Ammon's horn (tissue), 1 donor: Measurements from ENCODE around the gene NAALADL1.
"Not testable (repeated sequence)": the region's sequence is repeated elsewhere in the genome, so short reads cannot be mapped to it uniquely, and the experiment has no call there.

ENCODE experiments used
- DNase-seq: peaks from one replicate; pipeline ENCODE4 v3.0.0-alpha.2; 2016; ENCODE audit warnings: low spot score

The NAALADL1 gene

GRCh38 chr11:65047581-65048422 is 10.6 kb downstream of the NAALADL1 start:
- DNase-seq = no peak

- DNase-seq = no peak
Observed at GRCh38 chr11:65045728-65046127, 12.6 kb downstream of the NAALADL1 start.

- no peak for DNase-seq
Observed at GRCh38 chr11:65045061-65045460, 13.3 kb downstream of the NAALADL1 start.

DNA sequence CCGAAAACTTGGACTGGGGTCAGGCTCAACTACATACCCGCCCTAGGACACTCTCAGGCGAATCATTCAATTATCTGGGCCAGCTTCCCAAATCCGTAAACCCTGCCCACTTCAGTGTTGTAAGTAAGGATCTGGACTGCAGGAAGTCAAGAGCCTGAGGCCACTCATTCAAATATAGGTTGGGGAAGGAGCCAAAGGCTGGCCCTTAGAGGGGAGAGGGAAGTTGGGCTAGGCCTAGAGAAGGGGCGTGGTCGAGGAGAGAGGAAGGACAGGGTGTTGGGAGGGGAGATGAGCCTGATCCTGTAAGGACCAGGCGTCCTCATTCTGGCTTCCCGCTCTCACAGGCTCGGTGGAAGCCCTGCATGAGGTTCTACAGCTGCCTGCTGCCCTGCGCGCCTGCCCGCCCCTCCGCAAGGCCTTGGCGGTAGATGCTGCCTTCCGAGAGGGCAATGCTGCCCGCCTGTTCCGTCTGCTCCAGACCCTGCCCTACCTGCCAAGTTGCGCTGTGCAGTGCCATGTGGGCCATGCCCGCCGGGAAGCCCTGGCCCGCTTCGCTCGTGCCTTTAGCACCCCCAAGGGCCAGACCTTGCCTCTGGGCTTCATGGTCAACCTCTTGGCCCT is 14.4 kb downstream of the NAALADL1 start:
- DNase-seq = peak; percentile 74

GRCh38 chr11:65042891-65043290 is 15.5 kb downstream of the NAALADL1 start:
- no peak for DNase-seq

DNA sequence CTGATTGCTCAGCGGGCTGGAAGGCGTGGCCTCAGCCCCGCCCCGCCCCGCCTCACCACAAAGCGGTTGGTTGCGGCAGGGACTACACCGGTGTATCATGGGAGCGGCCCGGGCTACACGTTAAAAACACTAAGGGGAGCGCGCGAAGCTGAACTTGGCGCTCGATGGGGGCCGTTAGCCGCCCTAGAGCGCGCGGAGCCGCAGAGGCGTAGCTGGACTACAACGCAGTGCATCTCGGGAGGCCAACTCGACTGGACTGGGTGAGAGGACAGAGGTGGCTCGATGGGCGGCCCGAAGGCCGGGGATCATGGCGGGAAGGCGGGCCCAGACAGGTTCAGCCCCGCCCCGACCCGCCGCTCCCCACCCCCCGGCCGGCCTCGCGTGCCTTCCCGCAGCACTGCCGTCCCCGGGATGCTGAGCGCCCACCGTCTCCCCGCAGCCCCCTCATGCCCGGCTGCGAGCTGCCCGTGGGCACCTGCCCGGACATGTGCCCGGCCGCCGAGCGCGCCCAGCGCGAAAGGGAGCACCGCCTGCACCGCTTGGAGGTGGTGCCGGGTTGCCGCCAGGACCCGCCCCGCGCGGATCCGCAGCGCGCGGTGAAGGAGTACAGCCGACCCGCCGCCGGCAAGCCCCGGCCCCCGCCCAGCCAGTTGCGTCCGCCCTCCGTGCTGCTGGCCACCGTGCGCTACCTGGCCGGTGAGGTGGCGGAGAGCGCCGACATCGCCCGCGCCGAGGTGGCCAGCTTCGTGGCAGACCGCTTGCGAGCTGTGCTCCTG is 17.3 kb downstream of the NAALADL1 start, which contains the start of gene SAC3D1:
Gene SAC3D1, plus strand, starts transcription at position 364 of the 776 bp plus-strand sequence. Its CDS starts 83 bp downstream, at position 447.
- peak; percentile 94 for DNase-seq

- DNase-seq = no peak
Observed at GRCh38 chr11:65040520-65040846, 17.9 kb downstream of the NAALADL1 start.

DNA sequence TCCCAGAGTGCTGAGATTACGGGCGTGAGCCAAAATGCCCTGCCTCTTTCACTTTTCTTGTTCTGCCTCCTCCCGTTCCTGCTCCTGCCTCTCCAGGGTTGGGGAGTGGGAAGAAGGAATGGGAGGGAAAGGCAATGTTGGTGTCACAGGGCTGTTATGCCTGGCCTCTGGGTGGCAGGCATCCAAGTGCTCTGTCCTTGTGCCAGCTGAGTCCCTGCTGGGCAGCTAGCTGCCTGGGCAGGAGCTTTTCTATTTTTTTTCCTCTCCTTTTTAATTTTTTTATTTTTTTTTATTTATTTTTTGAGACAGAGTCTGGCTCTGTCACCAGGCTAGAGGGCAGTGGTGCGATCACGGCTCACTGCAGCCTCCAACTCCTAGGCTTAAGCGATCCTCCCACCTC is 21.4 kb downstream of the NAALADL1 start:
- DNase-seq = peak; percentile 81

DNA sequence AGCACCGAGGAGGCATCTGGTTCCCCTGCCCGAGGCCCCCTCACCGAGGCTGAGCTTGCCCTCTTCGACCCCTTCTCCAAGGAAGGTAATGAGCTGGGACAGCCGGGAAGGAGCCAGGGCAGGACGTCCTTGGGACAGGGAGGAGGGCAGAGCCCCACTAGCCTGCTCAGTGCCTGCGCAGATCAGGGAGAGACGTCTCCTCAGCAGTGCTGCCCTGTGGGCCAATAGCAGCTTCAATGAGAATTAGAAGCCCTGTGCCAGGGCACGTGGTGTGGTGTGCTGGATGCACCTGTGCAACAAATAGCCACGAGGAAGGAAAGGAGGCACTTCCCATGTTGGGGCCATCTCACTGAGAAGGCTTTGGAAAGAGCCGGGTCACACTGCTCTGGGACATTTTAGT is 22.8 kb downstream of the NAALADL1 start:
- no peak for DNase-seq

GRCh38 chr11:65034423-65034822 is 23.9 kb downstream of the NAALADL1 start:
- no peak for DNase-seq

GRCh38 chr11:65032216-65032615 is 26.1 kb downstream of the NAALADL1 start:
- DNase-seq = no peak

DNA sequence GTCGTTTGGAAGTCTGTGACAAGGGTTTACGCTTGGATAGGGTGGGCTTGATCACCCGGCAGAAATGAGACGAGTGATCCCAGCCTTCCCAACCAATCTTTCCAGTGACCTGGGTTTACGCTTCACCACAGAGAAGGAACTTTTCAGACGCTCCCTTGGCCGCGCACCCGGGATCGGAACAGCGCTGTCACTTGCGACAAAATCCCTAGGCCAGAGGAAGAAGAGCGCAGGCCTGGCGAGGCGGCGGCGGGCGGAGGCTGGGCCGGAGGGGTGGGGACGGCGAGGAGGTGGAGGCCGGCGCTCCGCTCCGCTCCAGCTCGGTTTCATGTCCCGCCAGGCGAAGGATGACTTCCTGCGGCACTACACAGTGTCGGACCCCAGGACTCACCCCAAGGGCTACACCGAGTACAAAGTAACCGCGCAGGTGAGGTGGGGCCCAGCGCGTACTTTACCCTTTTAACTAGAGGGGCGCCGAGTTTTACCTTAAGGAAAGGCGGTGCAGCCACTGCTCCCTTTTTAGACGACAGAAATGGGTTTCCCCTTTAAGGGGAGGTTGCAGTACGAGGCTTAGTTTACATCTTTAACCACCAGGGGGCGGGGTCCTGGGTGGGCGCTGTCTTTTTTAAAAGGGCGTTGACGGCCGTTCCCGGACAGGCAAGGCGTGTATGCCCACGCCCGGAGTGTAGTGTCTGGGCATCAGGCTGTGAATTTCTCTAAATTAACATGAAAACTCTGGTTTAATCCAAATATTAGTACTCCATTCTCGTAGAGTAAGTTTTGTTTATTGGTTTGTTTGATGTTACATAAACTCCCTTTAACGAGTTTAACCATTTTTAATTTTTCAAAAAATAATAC is 30.9 kb downstream of the NAALADL1 start, which contains the start of gene SNX15:
Gene SNX15, plus strand, starts transcription at position 227 of the 855 bp plus-strand sequence. Its CDS starts 99 bp downstream, at position 326.
- DNase-seq = peak; percentile 96

DNA sequence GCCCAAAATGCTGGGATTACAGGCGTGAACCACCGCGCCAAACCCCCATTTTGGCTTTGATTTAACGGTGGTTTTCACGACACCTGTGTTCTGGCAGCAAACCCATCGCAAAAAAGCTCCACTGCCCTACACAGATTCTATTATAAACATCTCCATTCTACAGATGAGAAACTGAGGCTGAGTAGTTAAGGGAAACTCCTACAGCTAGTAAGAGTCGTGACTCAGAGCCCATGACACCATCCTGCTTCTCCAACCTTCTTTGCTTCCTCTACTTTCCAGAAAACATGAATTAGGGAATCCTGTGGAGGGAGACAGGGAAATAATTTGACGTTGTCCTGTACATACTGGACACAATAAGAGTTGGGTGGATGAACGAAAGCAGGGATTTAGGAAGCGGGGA is 31.5 kb downstream of the NAALADL1 start:
- DNase-seq = no peak

GRCh38 chr11:65023502-65023901 is 34.9 kb downstream of the NAALADL1 start:
- DNase-seq = not testable (repeated sequence)

- no peak for DNase-seq
Observed at GRCh38 chr11:65021509-65021908, 36.8 kb downstream of the NAALADL1 start.

DNA sequence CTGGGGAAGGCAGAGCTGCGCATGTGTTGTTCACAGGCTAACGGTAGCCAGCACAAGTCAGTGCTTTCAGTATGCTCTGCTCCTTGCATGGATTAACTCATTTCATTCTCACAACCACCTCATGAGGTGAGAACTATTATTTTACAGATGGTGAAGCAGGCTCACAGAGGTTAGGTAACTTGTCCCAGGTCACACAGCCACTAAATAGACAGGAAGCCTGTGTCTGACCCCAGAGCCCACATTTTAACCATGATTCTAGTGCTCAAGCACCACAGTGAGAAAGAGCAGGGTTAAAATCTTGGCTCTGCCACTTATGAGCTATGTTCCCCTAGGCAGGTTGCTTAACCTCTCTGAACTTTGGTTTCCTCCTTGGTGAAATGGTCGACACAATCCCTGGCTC is 37.4 kb downstream of the NAALADL1 start:
- DNase-seq = no peak

DNA sequence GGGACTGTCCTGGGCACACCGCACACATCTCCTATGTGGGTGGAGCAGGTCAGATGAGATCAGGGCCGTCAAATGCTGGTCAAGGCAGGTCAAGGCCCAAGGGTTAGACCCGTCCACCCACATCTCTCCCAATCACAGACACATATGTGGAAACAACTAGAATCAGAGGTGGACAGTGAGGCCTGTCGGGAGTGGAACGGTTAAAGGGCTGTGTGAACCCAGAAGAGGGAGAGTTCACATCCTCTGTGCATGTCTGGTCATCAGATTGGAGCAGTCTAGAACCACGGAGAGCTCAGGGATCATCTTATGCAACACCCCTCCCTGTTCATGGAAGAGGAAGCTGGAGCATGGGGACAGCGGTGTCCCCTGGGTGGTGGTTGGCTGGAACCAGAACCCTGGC is 38.5 kb downstream of the NAALADL1 start:
- DNase-seq = no peak

DNA sequence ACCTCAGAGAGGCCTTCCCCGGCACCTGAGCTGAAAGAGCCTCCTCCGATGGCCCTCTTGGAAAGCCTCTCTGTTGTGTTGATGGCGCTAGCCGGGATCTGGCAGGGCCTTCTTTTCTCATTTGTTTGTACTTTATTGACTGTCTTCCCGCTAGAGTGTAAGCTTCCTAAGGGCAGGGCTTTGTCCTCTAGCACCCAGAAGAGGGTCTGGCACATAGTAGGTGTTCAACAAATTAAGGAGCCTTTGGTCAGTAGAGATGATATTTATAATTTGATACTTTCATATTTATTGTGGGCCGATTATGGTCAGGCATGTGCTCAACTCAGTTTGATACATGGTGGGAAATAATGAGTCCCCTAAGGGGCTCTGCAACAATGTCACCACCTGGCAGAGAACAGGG is 40.4 kb downstream of the NAALADL1 start:
- DNase-seq = no peak

DNA sequence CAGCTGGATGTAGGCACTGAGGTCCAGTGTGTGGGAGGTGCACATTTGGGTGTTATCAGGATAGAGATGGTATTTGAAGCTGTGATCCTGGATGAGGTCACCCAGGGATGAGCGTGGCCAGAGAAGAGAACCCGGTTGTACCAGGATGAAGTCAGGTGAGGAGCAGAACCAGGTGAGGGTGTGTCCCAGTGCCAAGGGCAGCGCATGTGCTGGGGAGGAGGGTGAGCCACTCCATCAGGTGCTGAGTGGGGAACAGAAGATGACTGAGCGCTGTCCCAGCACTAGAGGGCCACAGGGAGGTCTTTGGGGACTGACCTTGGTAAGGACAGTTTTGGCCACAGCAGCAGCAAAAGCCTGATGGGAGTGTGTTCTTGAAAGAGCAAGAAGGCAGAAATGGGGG is 41.6 kb downstream of the NAALADL1 start:
- DNase-seq = no peak

DNA sequence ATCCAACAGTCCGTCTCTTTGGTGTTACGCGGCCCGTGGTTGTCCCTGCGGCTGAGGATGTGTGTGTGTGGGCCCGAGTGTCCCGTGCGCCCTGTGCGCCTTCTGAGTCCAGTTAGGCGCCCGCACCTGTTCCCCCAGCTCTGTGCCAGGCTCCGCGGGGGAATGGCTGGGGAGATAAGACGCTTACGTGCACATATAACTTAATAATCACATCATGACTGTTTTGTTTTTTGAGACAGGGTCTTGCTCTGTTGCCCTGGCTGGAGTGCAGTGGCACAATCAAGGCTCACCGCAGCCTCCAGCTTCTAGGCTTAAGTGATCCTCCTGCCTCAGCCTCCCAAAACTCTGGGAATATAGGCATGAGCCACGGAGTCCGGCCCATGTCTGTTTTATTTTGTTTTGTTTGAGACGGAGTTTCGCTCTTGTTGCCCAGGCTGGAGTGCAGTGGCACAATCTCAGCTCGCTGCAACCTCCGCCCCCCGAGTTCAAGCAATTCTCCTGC is 43.6 kb downstream of the NAALADL1 start:
- no peak for DNase-seq
